ENCODE results near the gene ZFR2. TPM values are rescaled to one million over a fixed set of nuclear protein-coding genes. Genes with fewer than 3 reads are reported as not detected.
A peak's percentile ranks its signal among the peaks of the same experiment; 100 is the strongest.

The ZFR2 gene
- total and polyA plus RNA-seq, 10 of the 15 experiments (the other 5 are each of a cell fraction or from before 2014, with no cell fraction given): 0.18 TPM; not detected in 9

DNA sequence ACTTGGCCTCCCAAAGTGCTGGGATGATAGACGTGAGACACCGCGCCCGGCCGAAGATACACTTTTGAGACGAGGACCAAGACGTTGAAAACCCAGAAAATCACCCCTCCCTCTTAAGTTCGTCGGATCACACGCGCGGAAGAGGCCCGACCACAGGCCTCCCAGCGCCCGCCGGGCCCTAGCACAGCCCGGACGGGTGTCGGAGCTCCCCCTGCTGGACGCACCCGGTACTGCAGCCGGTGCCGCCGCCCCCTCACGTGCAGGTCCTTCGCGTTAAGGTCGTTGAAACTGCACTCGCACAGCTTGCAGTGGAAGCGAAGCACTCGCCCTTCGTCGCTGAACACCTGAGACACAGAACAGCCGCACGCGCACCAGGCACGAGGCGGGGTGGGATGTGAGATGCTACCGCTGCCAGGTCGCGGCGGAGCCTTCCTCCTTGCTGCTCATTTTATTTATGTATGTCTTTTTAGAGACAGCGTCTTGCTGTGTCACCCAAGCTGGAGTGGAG is 46.9 kb downstream of the ZFR2 start (continued):
- TF ChIP-seq, protein P1, sequence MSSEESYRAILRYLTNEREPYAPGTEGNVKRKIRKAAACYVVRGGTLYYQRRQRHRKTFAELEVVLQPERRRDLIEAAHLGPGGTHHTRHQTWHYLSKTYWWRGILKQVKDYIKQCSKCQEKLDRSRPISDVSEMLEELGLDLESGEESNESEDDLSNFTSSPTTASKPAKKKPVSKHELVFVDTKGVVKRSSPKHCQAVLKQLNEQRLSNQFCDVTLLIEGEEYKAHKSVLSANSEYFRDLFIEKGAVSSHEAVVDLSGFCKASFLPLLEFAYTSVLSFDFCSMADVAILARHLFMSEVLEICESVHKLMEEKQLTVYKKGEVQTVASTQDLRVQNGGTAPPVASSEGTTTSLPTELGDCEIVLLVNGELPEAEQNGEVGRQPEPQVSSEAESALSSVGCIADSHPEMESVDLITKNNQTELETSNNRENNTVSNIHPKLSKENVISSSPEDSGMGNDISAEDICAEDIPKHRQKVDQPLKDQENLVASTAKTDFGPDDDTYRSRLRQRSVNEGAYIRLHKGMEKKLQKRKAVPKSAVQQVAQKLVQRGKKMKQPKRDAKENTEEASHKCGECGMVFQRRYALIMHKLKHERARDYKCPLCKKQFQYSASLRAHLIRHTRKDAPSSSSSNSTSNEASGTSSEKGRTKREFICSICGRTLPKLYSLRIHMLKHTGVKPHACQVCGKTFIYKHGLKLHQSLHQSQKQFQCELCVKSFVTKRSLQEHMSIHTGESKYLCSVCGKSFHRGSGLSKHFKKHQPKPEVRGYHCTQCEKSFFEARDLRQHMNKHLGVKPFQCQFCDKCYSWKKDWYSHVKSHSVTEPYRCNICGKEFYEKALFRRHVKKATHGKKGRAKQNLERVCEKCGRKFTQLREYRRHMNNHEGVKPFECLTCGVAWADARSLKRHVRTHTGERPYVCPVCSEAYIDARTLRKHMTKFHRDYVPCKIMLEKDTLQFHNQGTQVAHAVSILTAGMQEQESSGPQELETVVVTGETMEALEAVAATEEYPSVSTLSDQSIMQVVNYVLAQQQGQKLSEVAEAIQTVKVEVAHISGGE (CRISPR knock-in tag; IDR thresholded peaks at IDR 0.05): no peak
- peak; percentile 66 for TF ChIP-seq RAD21 (IDR thresholded peaks at IDR 0.05; ENCODE audit: insufficient read depth, low read depth, low read length)
- TF ChIP-seq SMC3 (IDR thresholded peaks at IDR 0.05; ENCODE audit: borderline replicate concordance, low read length): peak; percentile 69
- peak; percentile 18 for TF ChIP-seq SP1 (IDR thresholded peaks at IDR 0.05; ENCODE audit: low read depth, low read length)
- no peak for TF ChIP-seq MTA3 (IDR thresholded peaks at IDR 0.05; ENCODE audit: borderline replicate concordance, low read length)
- TF ChIP-seq NBN (IDR thresholded peaks at IDR 0.05): no peak
- TF ChIP-seq, protein P2, sequence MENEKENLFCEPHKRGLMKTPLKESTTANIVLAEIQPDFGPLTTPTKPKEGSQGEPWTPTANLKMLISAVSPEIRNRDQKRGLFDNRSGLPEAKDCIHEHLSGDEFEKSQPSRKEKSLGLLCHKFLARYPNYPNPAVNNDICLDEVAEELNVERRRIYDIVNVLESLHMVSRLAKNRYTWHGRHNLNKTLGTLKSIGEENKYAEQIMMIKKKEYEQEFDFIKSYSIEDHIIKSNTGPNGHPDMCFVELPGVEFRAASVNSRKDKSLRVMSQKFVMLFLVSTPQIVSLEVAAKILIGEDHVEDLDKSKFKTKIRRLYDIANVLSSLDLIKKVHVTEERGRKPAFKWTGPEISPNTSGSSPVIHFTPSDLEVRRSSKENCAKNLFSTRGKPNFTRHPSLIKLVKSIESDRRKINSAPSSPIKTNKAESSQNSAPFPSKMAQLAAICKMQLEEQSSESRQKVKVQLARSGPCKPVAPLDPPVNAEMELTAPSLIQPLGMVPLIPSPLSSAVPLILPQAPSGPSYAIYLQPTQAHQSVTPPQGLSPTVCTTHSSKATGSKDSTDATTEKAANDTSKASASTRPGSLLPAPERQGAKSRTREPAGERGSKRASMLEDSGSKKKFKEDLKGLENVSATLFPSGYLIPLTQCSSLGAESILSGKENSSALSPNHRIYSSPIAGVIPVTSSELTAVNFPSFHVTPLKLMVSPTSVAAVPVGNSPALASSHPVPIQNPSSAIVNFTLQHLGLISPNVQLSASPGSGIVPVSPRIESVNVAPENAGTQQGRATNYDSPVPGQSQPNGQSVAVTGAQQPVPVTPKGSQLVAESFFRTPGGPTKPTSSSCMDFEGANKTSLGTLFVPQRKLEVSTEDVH (IDR thresholded peaks at IDR 0.05; ENCODE audit: low read depth, partially characterized antibody): no peak
- TF ChIP-seq BHLHE40 (IDR thresholded peaks at IDR 0.05; ENCODE audit: borderline replicate concordance in 1 of 2, low read depth in 2 of 2, low read length in 1 of 2): peak; percentile 99
- TF ChIP-seq EGR1 (IDR thresholded peaks at IDR 0.05; ENCODE audit: borderline replicate concordance in 1 of 2, low read depth in 2 of 2, low read length in 2 of 2): peak in 1 of 2 experiments; percentile 90; a peak in 2 of 3 replicates
- TF ChIP-seq YY1 (IDR thresholded peaks at IDR 0.05; ENCODE audit: low read depth, low read length): peak; percentile 42; the same call in 1 of the 2 replicates
- TF ChIP-seq NR2F1 (conservative IDR thresholded peaks at IDR 0.05): 0 out of 2 replicates have a peak, but pooled peaks have one; percentile 23
